GM18526 (cell line): ENCODE measurements around the gene RNF13.

Source experiments
- POLR2A ChIP-seq: IDR thresholded peaks from 3 replicates; pipeline ENCODE4 v1.6.1; 2011; ENCODE audit not compliant: insufficient read length; ENCODE audit errors: extremely low read depth

RNF13 gene

GRCh38 chr3:149790698-149791097 is 22.3 kb upstream of the RNF13 start:
- TF ChIP-seq POLR2A, result no peak

DNA sequence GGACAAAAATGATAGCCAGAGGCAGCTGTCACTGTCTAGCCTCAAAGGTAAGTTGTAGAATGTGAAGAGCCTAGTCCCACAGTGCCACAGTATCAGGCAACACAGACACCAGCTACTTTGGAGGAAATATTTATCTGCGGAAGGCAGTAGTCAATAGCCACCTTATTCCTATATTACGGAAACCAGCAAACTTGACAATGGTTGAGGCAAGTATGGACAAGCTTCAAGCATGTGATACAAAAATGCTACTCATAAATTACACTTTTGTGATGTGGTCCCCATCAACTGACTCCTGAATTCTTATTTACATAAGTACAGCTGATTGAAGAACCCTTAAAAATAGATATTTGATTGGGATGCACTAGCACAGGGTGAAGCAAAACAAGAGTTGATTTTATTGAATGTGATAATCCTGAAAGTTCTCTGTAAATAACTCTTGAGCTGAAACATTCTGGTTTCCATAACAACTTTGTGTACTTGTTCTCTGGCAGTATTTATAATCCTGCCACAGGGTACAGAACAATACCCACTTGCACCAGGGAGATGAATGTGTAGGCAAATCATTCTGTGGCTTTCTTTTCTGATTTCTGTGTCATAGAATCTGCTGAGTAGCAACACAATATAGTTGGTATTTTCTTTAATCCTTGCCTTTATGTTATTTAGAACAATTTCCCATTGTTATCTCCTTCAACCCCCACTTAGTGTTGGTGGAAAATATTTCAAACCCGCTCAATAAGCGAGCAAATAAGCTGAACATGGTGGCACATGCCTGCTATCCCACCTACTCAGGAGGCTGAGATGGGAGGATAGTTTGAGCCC is 20.4 kb upstream of the RNF13 start, which contains the start of gene ANKUB1:
Gene ANKUB1 (minus strand): TSS at position 103 of the 819 bp plus-strand sequence. CDS start 188 bp downstream, outside the sequence.
- TF ChIP-seq POLR2A, result no peak

DNA sequence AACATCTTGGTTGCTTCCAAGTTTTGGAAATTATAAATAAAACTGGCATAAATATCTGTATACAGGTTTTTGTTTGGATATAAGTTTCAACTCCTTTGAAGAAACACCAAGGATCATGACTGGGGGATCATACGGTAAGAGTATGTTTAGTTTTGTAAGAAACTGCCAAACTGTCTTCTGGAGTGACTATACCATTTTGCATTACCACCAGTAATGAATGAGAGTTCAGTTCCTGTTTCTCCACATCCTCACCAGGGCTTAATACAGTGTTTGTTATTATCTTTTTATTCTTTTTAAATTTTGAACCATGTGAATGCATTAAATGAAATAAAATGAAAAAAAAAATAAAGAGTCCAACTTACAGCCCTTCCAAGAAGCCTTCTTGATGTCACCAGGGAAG is 17.0 kb upstream of the RNF13 start:
- no peak for TF ChIP-seq POLR2A

DNA sequence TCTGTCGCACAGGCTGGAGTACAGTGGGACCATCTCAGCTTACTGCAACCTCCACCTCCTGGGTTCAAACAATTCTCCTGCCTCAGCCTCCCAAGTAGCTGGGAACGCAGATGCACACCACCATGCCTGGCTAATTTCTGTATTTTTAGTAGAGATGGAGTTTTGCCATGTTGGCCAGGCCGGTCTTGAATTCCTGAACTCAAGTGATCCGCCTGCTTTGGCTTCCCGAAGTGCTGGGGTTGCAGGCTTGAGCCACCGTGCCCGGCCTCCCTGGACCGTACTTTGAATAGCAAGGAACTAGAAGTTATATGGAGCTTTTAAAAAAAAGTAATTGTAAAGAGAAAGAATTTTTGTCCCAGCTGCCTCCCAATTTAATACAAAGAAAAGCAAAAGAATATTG is 12.3 kb upstream of the RNF13 start:
- no peak for TF ChIP-seq POLR2A

GRCh38 chr3:149801195-149801594 is 11.8 kb upstream of the RNF13 start:
- no peak for TF ChIP-seq POLR2A

DNA sequence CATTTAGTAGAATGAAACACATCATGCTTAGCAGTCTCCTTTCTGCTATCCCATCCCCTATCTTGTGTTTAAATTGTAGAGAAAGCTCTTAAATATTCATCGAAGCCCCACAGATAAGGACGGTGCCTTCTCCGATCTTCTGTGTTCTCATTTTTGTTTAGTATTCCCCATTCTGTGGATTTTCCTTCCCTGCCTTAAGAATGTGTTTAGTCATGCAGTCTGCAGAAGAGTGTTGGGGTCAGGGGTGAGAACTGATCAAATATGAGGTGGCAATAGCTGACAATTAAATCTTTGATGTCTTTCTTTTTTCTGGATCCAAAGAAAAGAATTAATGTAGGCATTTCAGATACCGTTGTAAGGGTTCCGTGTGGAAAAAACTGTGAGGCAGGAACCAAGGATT is 11.4 kb upstream of the RNF13 start:
- TF ChIP-seq POLR2A, result no peak

DNA sequence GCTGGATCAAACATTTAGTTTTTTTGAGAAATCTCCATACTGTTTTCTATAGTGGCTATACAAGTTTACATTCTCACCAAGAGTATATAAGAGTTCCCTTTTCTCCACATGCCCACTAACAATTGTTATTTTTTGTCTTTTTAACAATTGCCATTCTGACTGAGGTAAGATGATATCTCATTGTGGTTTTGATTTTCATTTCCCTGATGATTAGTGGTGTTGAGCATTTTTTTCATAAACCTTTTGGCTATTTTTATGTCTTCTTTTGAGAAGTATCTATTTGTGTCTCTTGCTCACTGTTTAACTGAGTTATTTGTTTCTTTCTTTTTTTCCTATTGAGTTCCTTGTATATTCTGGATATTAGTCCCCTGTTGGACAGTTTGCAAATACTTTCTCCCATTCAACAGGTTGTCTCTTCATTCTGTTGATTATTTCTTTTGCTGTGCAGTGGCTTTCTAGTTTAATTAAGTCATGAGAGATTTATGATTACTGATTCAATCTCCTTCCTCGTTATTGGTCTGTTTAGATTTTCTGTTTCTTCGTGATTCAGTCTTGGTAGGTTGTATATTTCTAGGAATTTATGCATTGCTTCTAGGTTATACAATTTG is 6.7 kb upstream of the RNF13 start:
- no peak for TF ChIP-seq POLR2A

- no peak for TF ChIP-seq POLR2A
Measured at GRCh38 chr3:149808209-149808829, 4.7 kb upstream of the RNF13 start.

- TF ChIP-seq POLR2A, result no peak
Measured at GRCh38 chr3:149809699-149810098, 3.3 kb upstream of the RNF13 start.

- TF ChIP-seq POLR2A, result no peak
Measured at GRCh38 chr3:149810846-149811245, 2.2 kb upstream of the RNF13 start.

DNA sequence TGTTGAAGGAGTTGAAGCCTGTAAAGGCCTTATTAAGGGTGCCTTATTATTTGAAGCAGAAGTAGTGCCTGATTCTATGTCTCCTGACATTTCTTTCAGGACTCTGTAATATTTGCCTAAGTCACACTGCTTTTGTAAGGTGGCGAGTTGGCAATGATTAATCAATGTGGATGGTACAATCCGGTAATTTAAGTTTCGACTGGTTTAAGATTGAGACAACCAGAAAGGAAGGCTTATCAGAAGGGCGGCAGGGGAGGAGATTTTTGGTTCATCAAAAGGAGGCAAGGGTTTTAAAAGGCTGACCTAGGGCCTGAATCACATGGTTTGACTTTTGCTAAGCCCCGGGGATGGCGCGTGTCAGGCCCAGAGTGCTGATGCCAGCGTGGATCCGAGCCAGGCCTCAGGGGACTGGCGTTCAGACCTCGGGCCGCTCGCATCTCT is 830 bp upstream of the RNF13 start:
- no peak for TF ChIP-seq POLR2A

DNA sequence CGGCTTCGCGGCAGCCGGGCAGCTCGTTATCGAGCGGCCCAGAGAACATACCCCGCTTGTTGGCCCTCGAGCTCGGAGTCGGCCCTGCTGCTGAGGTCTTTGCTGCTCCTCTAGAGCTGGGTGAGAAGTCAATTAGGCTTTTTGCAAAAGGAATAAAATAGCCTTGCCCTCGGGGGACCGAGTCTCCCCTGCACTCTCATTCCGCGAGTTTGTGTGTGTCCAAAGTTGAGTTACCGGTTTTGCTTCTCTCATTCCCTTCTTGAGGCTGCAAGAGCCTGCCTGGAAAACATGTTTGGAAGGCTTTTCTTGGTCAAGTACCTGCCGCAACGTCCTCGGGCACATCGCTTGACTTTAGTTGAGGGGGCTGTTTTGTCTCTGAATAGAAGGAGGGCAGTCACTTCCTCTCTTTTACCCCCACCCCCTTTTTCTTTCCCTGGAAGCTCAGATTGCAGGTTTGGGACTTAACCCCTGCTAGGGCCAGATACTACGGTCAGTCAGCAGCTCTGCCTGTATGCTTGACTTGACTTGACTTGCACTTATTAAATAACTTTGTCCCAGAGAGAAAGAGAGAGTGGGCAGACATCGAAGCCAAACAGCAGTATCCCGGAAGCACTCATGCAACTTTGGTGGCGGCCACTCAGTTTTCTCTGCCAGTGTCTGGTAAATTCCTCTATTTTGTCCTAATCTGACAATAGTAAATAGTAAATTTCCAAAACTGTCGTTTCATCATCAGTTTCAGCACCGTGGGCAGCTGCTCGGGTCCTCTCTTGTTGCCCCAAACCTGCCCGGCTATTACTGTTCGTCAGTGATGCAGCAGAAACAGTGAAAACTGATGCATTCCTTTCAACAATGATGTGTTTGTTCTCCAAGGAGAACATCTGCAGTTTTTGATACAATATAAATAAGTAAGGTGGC is 609 bp downstream of the RNF13 start:
- TF ChIP-seq POLR2A, result no peak

DNA sequence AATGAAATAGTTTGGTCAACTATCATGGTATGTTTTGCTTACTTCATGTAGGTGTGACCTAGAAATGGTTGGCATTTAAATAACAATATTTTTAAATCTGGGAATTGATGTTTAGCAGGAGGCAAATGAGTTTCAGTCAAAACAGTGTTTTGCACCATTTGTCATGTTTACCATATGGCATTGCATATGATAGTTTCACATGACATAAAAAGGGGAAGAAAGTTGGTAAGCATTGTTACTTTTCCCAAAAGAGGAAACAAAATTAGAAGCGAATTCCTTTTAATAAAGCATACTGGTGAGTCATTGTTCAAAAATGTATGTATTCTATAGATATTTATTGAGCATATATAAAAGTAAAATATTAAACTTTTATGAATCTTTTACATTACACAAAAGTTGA is 2.3 kb downstream of the RNF13 start:
- TF ChIP-seq POLR2A, result no peak

DNA sequence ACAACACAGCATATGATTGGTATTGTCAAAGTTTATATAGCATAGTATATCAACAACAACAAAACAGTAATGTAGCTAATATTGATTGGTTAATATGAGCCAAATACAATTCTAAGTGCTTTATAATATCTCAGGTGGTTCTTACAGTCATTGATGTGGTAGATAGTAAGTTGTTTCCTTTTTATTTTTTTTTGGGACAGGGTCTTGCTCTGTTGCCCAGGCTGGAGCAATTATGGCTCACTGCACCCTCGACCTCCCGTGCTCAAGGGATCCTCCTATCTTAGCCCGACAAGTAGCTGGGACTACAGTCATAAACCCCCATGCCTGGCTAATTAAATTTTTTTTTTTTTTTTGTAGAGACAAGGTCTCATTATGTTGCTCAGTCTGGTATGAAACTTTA is 2.7 kb downstream of the RNF13 start:
- no peak for TF ChIP-seq POLR2A

GRCh38 chr3:149816311-149816710 is 3.3 kb downstream of the RNF13 start:
- TF ChIP-seq POLR2A, result no peak
